Adrenal gland (tissue), 12 donors: ENCODE measurements around the gene MILR1. TPM values are rescaled to one million over a fixed set of nuclear protein-coding genes. Genes with fewer than 3 reads are reported as not detected.

Experiments used
- DNase-seq, 7 donors: peaks; one replicate each; pipeline ENCODE4 v3.0.0-alpha.2; 2019 to 2020
- H3K27ac ChIP-seq, 5 donors: fragments of 200-600 bp; sonication (generic) in 4 of 5; 1 replicate in 3 of 5; 2 replicates in 2 of 5; pipeline versions ENCODE4 v1.5.1 to v1.8.0; 2016 to 2020; ENCODE audit warnings: mild to moderate bottlenecking in 1 of 5
- H3K27me3 ChIP-seq: fragments of 200-600 bp; 2 replicates; pipeline ENCODE4 v1.8.0; 2021
- H3K36me3 ChIP-seq, 2 donors: fragments of 200-600 bp; replicated peaks in 1 of 2; 1 replicate in 1 of 2; 2 replicates in 1 of 2; pipeline versions ENCODE4 v1.5.1 to v1.8.0; 2018 to 2022
- H3K4me1 ChIP-seq, 2 donors: fragments of 200-600 bp; replicated peaks in 1 of 2; 1 replicate in 1 of 2; 2 replicates in 1 of 2; pipeline versions ENCODE4 v1.5.1 to v1.8.0; 2018 to 2021
- H3K4me3 ChIP-seq, 4 donors: fragments of 200-600 bp; sonication (generic) in 3 of 4; one replicate each; pipeline ENCODE4 v1.5.1; 2016 to 2018
- H3K9me3 ChIP-seq, 3 donors: fragments of 200-600 bp; sonication (generic) in 1 of 3; replicated peaks in 1 of 3; 1 replicate in 2 of 3; 2 replicates in 1 of 3; pipeline versions ENCODE4 v1.5.1 to v1.8.0; 2016 to 2021
- POLR2A ChIP-seq, 2 donors: fragments of 450-650 bp; IDR thresholded peaks; one replicate each; pipeline ENCODE4 v1.6.1; 2017; ENCODE audit warnings: antibody characterized with exemption in 2 of 2, mild to moderate bottlenecking in 2 of 2, moderate library complexity in 1 of 2
- WGBS, 4 donors: extraction: QIAGEN DNeasy Blood & Tissue Kit in 2 of 4; methylation state at CpG; one replicate each; pipeline versions ENCODE4 v1.1.5 to v1.1.7; 2013 to 2017; 5-methylcytosine and 5-hydroxymethylcytosine counted together
- intact Hi-C, 2 donors: fragments of 100-400 bp; cut with DNase I; formaldehyde crosslinking; loops; one replicate each; pipeline versions ENCODE4 v1.14.1 to v1.15.0; 2022 to 2023
- polyA plus RNA-seq, 3 donors: library from polyadenylated mRNA; stranded (reverse); fragments of 200-250 nt in 2 of 3; fragments of 350-450 nt in 1 of 3; fragmentation: Illumina TruSeq in 1 of 3; extraction: RNeasy Lipid Tissue Mini Kit (QIAGEN cat#74804) in 1 of 3; gene quantifications; one replicate each; pipeline ENCODE4 v1.2.3, GENCODE V29; 2013 to 2014
- total RNA-seq, 9 donors: library from RNA; depleted of rRNA in 4 of 9; stranded (reverse); fragments of >200 nt in 4 of 9; fragments of 120-200 nt in 1 of 9; fragmentation: NEBNext Ultra II Directional in 1 of 9; extraction: Animal tissue kit (Norgen Biotek cat#: 25700) in 1 of 9; gene quantifications; one replicate each; pipeline versions ENCODE4 v1.1.0 to v1.2.4, GENCODE V29; 2013 to 2023
- TF ChIP-seq, protein P1 (sequence below), 6 experiments: fragments of 450-650 bp in 4 of 6; fragments of 200-600 bp in 2 of 6; sonication (generic) in 1 of 6; IDR thresholded peaks; 1 replicate in 5 of 6; 2 replicates in 1 of 6; pipeline versions ENCODE4 v1.5.1 to v1.8.0; 2016 to 2021; ENCODE audit warnings: antibody characterized with exemption in 6 of 6, mild to moderate bottlenecking in 2 of 6, moderate library complexity in 1 of 6
- donor health status: healthy with polysubstance abuse.
- donor health status: Bipolar disorder and iron deficiency.
- donor health status: DM: yes; HTN: yes; CAD: no.
- donor health status: DM: no; HTN: no; CAD: no.
- donor health status: DM: no; HTN: no; CAD: no.
- donor health status: DM: yes; HTN: yes; CAD: no.

Gene MILR1
- total and polyA plus RNA-seq, 12 donors: 2.9 to 28.0 (median 17.1) TPM

- Histone ChIP-seq H3K9me3 (no peaks in the 10 kb centered on the region), H3K27me3 (no peaks in the 10 kb centered on the region), H3K4me3 (no peak overlapping the region), H3K4me1 (peaks cover 40 to 69% of the 10 kb centered on the region in 2 donors), H3K36me3 (peaks cover 0 to 67% of the 10 kb centered on the region in 2 donors), H3K27ac (peak overlapping the region in 3 of 5 donors; percentile 24 to 100 (median 53))
- 61 to 75% (median 66%) methylated on average over 2 of the region's 2 CpGs for WGBS, 4 donors
- no peak for DNase-seq
- intact Hi-C loops: no loop called here
- TF ChIP-seq POLR2A (IDR thresholded peaks at IDR 0.05): no peak
- TF ChIP-seq, protein P1, sequence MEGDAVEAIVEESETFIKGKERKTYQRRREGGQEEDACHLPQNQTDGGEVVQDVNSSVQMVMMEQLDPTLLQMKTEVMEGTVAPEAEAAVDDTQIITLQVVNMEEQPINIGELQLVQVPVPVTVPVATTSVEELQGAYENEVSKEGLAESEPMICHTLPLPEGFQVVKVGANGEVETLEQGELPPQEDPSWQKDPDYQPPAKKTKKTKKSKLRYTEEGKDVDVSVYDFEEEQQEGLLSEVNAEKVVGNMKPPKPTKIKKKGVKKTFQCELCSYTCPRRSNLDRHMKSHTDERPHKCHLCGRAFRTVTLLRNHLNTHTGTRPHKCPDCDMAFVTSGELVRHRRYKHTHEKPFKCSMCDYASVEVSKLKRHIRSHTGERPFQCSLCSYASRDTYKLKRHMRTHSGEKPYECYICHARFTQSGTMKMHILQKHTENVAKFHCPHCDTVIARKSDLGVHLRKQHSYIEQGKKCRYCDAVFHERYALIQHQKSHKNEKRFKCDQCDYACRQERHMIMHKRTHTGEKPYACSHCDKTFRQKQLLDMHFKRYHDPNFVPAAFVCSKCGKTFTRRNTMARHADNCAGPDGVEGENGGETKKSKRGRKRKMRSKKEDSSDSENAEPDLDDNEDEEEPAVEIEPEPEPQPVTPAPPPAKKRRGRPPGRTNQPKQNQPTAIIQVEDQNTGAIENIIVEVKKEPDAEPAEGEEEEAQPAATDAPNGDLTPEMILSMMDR (IDR thresholded peaks at IDR 0.05): no peak
These were observed 53.9 kb downstream of the MILR1 start for GRCh38 chr17:64502809-64503208.

DNA sequence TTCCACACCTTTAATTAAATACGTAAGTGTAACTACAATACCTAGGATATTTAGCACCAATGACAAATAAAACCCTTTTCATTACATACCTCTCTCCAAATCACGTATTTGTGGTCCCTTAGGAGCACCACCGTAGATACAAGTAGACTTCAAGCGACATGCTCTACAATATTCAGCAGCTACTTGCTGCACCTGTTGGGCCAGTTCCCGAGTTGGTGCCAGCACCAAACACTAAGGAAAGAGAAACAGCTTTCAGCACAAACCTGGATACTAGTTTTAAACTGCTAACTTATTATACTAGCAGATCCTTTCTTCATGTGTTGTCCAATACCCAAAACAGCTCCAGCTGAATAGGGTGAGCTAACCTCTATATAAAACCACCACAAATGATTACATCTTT, 54.4 kb downstream of the MILR1 start:
- TF ChIP-seq, protein P1 (IDR thresholded peaks at IDR 0.05): no peak
- no peak for TF ChIP-seq POLR2A (IDR thresholded peaks at IDR 0.05)
- 54 to 68% (median 60%) methylated on average over 5 of the region's 5 CpGs for WGBS, 4 donors
- Histone ChIP-seq H3K4me3 (peak overlapping the region in 1 of 4 donors; percentile 90), H3K9me3 (no peaks in the 10 kb centered on the region), H3K36me3 (peaks cover 0 to 62% of the 10 kb centered on the region in 2 donors), H3K27ac (peak overlapping the region in 3 of 5 donors; percentile 24 to 100 (median 53)), H3K27me3 (no peaks in the 10 kb centered on the region), H3K4me1 (peaks cover 40 to 70% of the 10 kb centered on the region in 2 donors)
- intact Hi-C loops: no loop called here
- DNase-seq: no peak

GRCh38 chr17:64503821-64504768, 55.2 kb downstream of the MILR1 start:
- peak overlapping the region in 4 of 5 donors; percentile 100 for H3K27ac ChIP-seq
- peaks cover 40 to 70% of the 10 kb centered on the region in 2 donors for H3K4me1 ChIP-seq
- intact Hi-C loops: no loop called here

DNA sequence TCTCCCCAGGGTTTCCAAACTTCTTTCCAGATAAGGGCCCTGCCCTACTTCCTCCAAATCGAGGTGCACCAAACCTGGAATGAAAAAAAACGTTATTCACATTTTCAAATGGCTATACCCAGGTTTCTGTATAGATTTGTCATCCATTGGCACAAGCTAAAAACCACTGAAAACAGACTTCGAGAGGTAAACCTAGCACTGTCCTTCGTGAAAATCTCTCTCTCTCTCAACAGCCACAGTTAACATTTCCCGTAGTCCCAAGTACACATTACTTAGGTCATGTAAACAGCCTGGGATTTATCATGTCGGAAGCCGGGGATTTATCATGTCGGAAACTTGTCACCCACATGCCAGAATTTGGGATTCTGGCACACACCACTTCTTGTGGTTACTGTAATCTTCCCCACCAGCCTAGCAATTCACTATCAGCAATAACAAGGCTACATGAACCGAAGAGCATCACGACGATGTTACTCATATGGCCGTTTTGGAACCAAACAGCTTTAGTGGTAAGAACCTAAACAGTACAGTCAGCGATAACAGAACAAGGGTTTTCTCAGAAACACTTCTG, 55.9 kb downstream of the MILR1 start:
- H3K36me3 ChIP-seq: peaks cover 0 to 49% of the 10 kb centered on the region in 2 donors
- peak overlapping the region; percentile 0 to 95 (median 76) for H3K4me3 ChIP-seq
- no peaks in the 10 kb centered on the region for H3K9me3 ChIP-seq
- no peak for TF ChIP-seq POLR2A (IDR thresholded peaks at IDR 0.05)
- TF ChIP-seq, protein P1 (IDR thresholded peaks at IDR 0.05): no peak
- peak overlapping the region; percentile 100 for H3K27ac ChIP-seq
- H3K4me1 ChIP-seq: peaks cover 40 to 67% of the 10 kb centered on the region in 2 donors
- WGBS, 4 donors: 0 to 3% (median 1%) methylated on average over 12 to 13 of the region's 13 CpGs
- no peaks in the 10 kb centered on the region for H3K27me3 ChIP-seq
- intact Hi-C loops: no loop called here
- DNase-seq: peak in 4 of 7 donors; percentile 28 to 70 (median 44)

More at GRCh38 chr17:64503821-64504768, 55.2 kb downstream of the MILR1 start:
- H3K9me3 ChIP-seq: no peaks in the 10 kb centered on the region
- H3K27me3 ChIP-seq: no peaks in the 10 kb centered on the region
- peak overlapping the region; percentile 0 to 95 (median 76) for H3K4me3 ChIP-seq
- WGBS, 4 donors: 10 to 16% (median 15%) methylated on average over 7 of the region's 7 CpGs
- H3K36me3 ChIP-seq: peaks cover 0 to 54% of the 10 kb centered on the region in 2 donors
- DNase-seq: no peak
- no peak for TF ChIP-seq POLR2A (IDR thresholded peaks at IDR 0.05)
